HG03045 (cell line): ENCODE data around the gene FNDC3B.

Source experiments
- ATAC-seq: cut with Tn5 transposase; IDR thresholded peaks from one replicate; pipeline ENCODE4 v1.9.1; 2021; ENCODE audit warnings: mild to moderate bottlenecking, moderate library complexity; ENCODE audit not compliant: unreplicated experiment

Gene FNDC3B

GRCh38 chr3:172163320-172163719 is 123.9 kb downstream of the FNDC3B start:
- no peak for ATAC-seq

GRCh38 chr3:172164620-172165362 is 125.4 kb downstream of the FNDC3B start:
- ATAC-seq: no peak

GRCh38 chr3:172166261-172166660 is 126.9 kb downstream of the FNDC3B start:
- no peak for ATAC-seq

- ATAC-seq: no peak
These were observed 127.5 kb downstream of the FNDC3B start for GRCh38 chr3:172166890-172167289.

- no peak for ATAC-seq
These were observed 128.7 kb downstream of the FNDC3B start for GRCh38 chr3:172167892-172168648.

- ATAC-seq: no peak
These were observed 130.8 kb downstream of the FNDC3B start for GRCh38 chr3:172170073-172170709.

GRCh38 chr3:172170841-172171240 is 131.5 kb downstream of the FNDC3B start:
- no peak for ATAC-seq

GRCh38 chr3:172171396-172172075 is 132.2 kb downstream of the FNDC3B start:
- ATAC-seq: no peak

GRCh38 chr3:172173316-172174254 is 134.2 kb downstream of the FNDC3B start:
- no peak for ATAC-seq

- no peak for ATAC-seq
These were observed 135.3 kb downstream of the FNDC3B start for GRCh38 chr3:172174513-172175253.

- no peak for ATAC-seq
These were observed 135.8 kb downstream of the FNDC3B start for GRCh38 chr3:172175254-172175599.

GRCh38 chr3:172176061-172176770 is 136.8 kb downstream of the FNDC3B start:
- ATAC-seq: no peak

GRCh38 chr3:172177046-172177445 is 137.7 kb downstream of the FNDC3B start:
- no peak for ATAC-seq

- no peak for ATAC-seq
These were observed 138.5 kb downstream of the FNDC3B start for GRCh38 chr3:172177803-172178316.

- no peak for ATAC-seq
These were observed 140.5 kb downstream of the FNDC3B start for GRCh38 chr3:172179680-172180399.

- no peak for ATAC-seq
These were observed 141.1 kb downstream of the FNDC3B start for GRCh38 chr3:172180473-172180872.

- ATAC-seq: no peak
These were observed 142.7 kb downstream of the FNDC3B start for GRCh38 chr3:172181932-172182586.

GRCh38 chr3:172182797-172183196 is 143.4 kb downstream of the FNDC3B start:
- no peak for ATAC-seq
